GM12872 (cell line): Measurements from ENCODE around the gene DHX58.

Source experiments
- CTCF ChIP-seq: IDR thresholded peaks from 3 replicates; pipeline ENCODE4 v1.5.1; 2011; ENCODE audit warnings: low read depth, mild to moderate bottlenecking, low read length, moderate library complexity; ENCODE audit not compliant: insufficient read depth

DHX58 gene

GRCh38 chr17:42132941-42133340 is 20.4 kb upstream of the DHX58 start:
- no peak for TF ChIP-seq CTCF

GRCh38 chr17:42131981-42132432 is 19.5 kb upstream of the DHX58 start:
- no peak for TF ChIP-seq CTCF

GRCh38 chr17:42131232-42131631 is 18.7 kb upstream of the DHX58 start:
- no peak for TF ChIP-seq CTCF

GRCh38 chr17:42130310-42130936 is 17.9 kb upstream of the DHX58 start:
- TF ChIP-seq CTCF: no peak

- no peak for TF ChIP-seq CTCF
Observed at GRCh38 chr17:42129109-42129837, 16.8 kb upstream of the DHX58 start.

GRCh38 chr17:42127414-42127813 is 14.9 kb upstream of the DHX58 start:
- no peak for TF ChIP-seq CTCF

- TF ChIP-seq CTCF: no peak
Observed at GRCh38 chr17:42126836-42127235, 14.3 kb upstream of the DHX58 start.
